ENCODE measurements around the gene CRTC3.
A peak's percentile ranks its signal among the peaks of the same experiment; 100 is the strongest.
"Not testable (repeated sequence)": the region's sequence is repeated elsewhere in the genome, so short reads cannot be mapped to it uniquely, and the experiment has no call there.

Gene CRTC3

GRCh38 chr15:90648137-90649070 is 118.7 kb downstream of the CRTC3 start:
- no peak for DNase-seq (ENCODE audit: low read depth)

- no peak for DNase-seq (ENCODE audit: low read depth)
Measured at GRCh38 chr15:90650117-90650955, 120.6 kb downstream of the CRTC3 start.

GRCh38 chr15:90650956-90651689 is 121.4 kb downstream of the CRTC3 start:
- DNase-seq (ENCODE audit: low read depth): no peak

GRCh38 chr15:90654233-90655136 is 124.8 kb downstream of the CRTC3 start:
- DNase-seq (ENCODE audit: low read depth): no peak

GRCh38 chr15:90657520-90658172 is 127.9 kb downstream of the CRTC3 start:
- not testable (repeated sequence) for DNase-seq (ENCODE audit: low read depth)

- DNase-seq (ENCODE audit: low read depth): no peak
Measured at GRCh38 chr15:90659481-90659880, 129.8 kb downstream of the CRTC3 start.

- DNase-seq (ENCODE audit: low read depth): peak; percentile 73
Measured at GRCh38 chr15:90660195-90660998, 130.7 kb downstream of the CRTC3 start.

- DNase-seq (ENCODE audit: low read depth): not testable (repeated sequence)
Measured at GRCh38 chr15:90660999-90661330, 131.2 kb downstream of the CRTC3 start.

- DNase-seq (ENCODE audit: low read depth): not testable (repeated sequence)
Measured at GRCh38 chr15:90664081-90664461, 134.3 kb downstream of the CRTC3 start.

GRCh38 chr15:90664650-90665287 is 135.0 kb downstream of the CRTC3 start:
- no peak for DNase-seq (ENCODE audit: low read depth)

- no peak for DNase-seq (ENCODE audit: low read depth)
Measured at GRCh38 chr15:90665288-90666134, 135.8 kb downstream of the CRTC3 start.

- no peak for DNase-seq (ENCODE audit: low read depth)
Measured at GRCh38 chr15:90666135-90666909, 136.6 kb downstream of the CRTC3 start.

- DNase-seq (ENCODE audit: low read depth): no peak
Measured at GRCh38 chr15:90667073-90667754, 137.5 kb downstream of the CRTC3 start.

- DNase-seq (ENCODE audit: low read depth): not testable (repeated sequence)
Measured at GRCh38 chr15:90667755-90668345, 138.1 kb downstream of the CRTC3 start.

- not testable (repeated sequence) for DNase-seq (ENCODE audit: low read depth)
Measured at GRCh38 chr15:90670631-90671030, 140.9 kb downstream of the CRTC3 start.

- DNase-seq (ENCODE audit: low read depth): no peak
Measured at GRCh38 chr15:90671216-90671615, 141.5 kb downstream of the CRTC3 start.

GRCh38 chr15:90673357-90673756 is 143.6 kb downstream of the CRTC3 start:
- DNase-seq (ENCODE audit: low read depth): not testable (repeated sequence)

All from GM04503 (cell line).